WTC11 (cell line): ENCODE measurements around the gene ZAR1. TPM values are rescaled to one million over a fixed set of nuclear protein-coding genes. Genes with fewer than 3 reads are reported as not detected.
A peak's percentile ranks its signal among the peaks of the same experiment; 100 is the strongest.

Source experiments
- ATAC-seq: fragments of 200-7000 bp; cut with Tn5 transposase; 2 replicates; pipeline ENCODE4 v1.10.0; 2021; ENCODE audit warnings: mild to moderate bottlenecking, moderate library complexity
- CTCF ChIA-PET: fragments of 300-600 bp; sonication (Branson Sonifier 250); formaldehyde crosslinking; loops from one replicate; lab custom pipeline; 2021; ENCODE audit warnings: antibody characterized with exemption; lab: Charles Lee
- POLR2A ChIA-PET: fragments of 350-600 bp; sonication (Branson Sonifier 250); formaldehyde crosslinking; loops from one replicate; lab custom pipeline; 2021; ENCODE audit warnings: antibody characterized with exemption; lab: Charles Lee
- DNase-seq: peaks from one replicate; pipeline ENCODE4 v3.0.0; 2021; ENCODE audit warnings: low spot score
- H3K27ac Mint-ChIP-seq: 2 replicates; pipeline ENCODE4 v1.8.0; 2021; ENCODE audit warnings: mixed read lengths
- H3K27me3 Mint-ChIP-seq: 2 replicates; pipeline ENCODE4 v1.8.0; 2021; ENCODE audit warnings: low read depth, mild to moderate bottlenecking, moderate library complexity, mixed read lengths
- H3K36me3 Mint-ChIP-seq: 2 replicates; pipeline ENCODE4 v1.8.0; 2021; ENCODE audit warnings: mixed read lengths
- H3K4me1 Mint-ChIP-seq: 2 replicates; pipeline ENCODE4 v1.8.0; 2022; ENCODE audit warnings: mixed read lengths
- H3K4me3 Mint-ChIP-seq: 2 replicates; pipeline ENCODE4 v1.8.0; 2021; ENCODE audit warnings: mild to moderate bottlenecking, moderate library complexity, mixed read lengths
- H3K9me3 Mint-ChIP-seq: 2 replicates; pipeline ENCODE4 v1.8.0; 2021; ENCODE audit warnings: mixed read lengths
- GABPB1 ChIP-seq: sonication (generic); formaldehyde crosslinking; IDR thresholded peaks from 2 replicates; pipeline ENCODE4 v1.8.1; 2023; ENCODE audit warnings: mild to moderate bottlenecking, missing genetic modification reagents
- MAX ChIP-seq: sonication (generic); formaldehyde crosslinking; IDR thresholded peaks from 2 replicates; pipeline ENCODE4 v1.8.0; 2022; ENCODE audit warnings: mild to moderate bottlenecking, missing genetic modification reagents
- MYBL2 ChIP-seq: sonication (generic); formaldehyde crosslinking; IDR thresholded peaks from 2 replicates; pipeline ENCODE4 v1.8.1; 2023; ENCODE audit warnings: mild to moderate bottlenecking, moderate library complexity, missing genetic modification reagents
- PRDM15 ChIP-seq: sonication (generic); formaldehyde crosslinking; IDR thresholded peaks from 2 replicates; pipeline ENCODE4 v1.8.0; 2022; ENCODE audit warnings: missing genetic modification reagents
- SP1 ChIP-seq: sonication (generic); formaldehyde crosslinking; conservative IDR thresholded peaks from 2 replicates; pipeline ENCODE4 v1.8.1; 2022; ENCODE audit warnings: missing genetic modification reagents
- USF2 ChIP-seq: sonication (generic); formaldehyde crosslinking; IDR thresholded peaks from 2 replicates; pipeline ENCODE4 v1.8.1; 2023; ENCODE audit warnings: mild to moderate bottlenecking, missing genetic modification reagents, moderate library complexity
- ZNF219 ChIP-seq: sonication (generic); formaldehyde crosslinking; IDR thresholded peaks from 2 replicates; pipeline ENCODE4 v1.8.0; 2023; ENCODE audit warnings: missing genetic modification reagents, mild to moderate bottlenecking, borderline replicate concordance
- total RNA-seq: library from RNA; stranded (reverse); gene quantifications from 3 replicates; pipeline ENCODE4 v1.2.3, GENCODE V29; 2021
- TF ChIP-seq, protein P1 (sequence below): sonication (generic); formaldehyde crosslinking; IDR thresholded peaks from 2 replicates; pipeline ENCODE4 v1.8.1; 2023; ENCODE audit warnings: mild to moderate bottlenecking, missing genetic modification reagents
- TF ChIP-seq, protein P2 (sequence below): sonication (generic); formaldehyde crosslinking; IDR thresholded peaks from 2 replicates; pipeline ENCODE4 v1.8.0; 2023; ENCODE audit warnings: missing genetic modification reagents, mild to moderate bottlenecking, borderline replicate concordance
- TF ChIP-seq, protein P3 (sequence below): sonication (generic); formaldehyde crosslinking; IDR thresholded peaks from 2 replicates; pipeline ENCODE4 v1.8.1; 2023; ENCODE audit warnings: mild to moderate bottlenecking, missing genetic modification reagents

ZAR1 gene
- total RNA-seq, 1 experiment from 2014 or later, result 1.4 TPM

DNA sequence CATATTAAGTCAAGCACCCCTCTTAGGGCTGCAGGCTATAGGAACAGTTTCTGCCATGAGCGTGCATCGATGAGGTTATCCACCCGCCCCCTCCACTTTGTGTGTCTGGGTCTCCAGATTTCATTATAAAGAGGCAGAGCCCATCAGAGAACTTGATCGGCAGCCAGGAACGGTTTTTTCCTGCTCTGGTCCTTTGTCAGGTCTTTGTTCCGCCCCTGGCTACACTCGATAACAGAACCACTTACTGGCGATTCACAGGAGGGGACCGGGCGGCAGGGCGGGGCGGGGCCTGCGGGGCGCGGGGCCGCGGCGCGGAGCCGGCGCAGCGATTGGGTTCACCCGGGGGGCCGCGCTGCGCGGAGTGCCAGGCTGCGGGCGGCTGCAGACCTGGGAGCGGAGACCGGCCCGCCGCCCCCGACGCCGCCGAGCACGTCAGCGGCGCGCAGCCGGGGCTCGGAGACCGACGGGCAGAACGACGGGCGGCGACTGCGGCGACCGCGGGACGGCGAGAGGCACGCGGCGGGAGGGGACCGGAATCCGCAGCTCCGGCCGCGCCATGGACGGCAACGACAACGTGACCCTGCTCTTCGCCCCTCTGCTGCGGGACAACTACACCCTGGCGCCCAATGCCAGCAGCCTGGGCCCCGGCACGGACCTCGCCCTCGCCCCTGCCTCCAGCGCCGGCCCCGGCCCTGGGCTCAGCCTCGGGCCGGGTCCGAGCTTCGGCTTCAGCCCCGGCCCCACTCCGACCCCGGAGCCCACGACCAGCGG is 6.9 kb upstream of the ZAR1 start, which contains the start of gene SLC10A4:
SLC10A4 (plus strand) TSS at position 338 of the 771 bp plus-strand sequence; CDS start at position 557, 219 bp downstream.
- DNase-seq (peak; percentile 61), ATAC-seq (peak; percentile 77)
- POLR2A ChIA-PET, result no interaction called here
- Mint-ChIP-seq H3K27ac (no peak within 1 kb of the TSS), H3K4me1 (peaks cover 24% of the 10 kb centered on the region), H3K27me3 (peaks cover 52% of the 10 kb centered on the region), H3K4me3 (peak within 1 kb of the TSS; percentile 76), H3K9me3 (no peaks in the 10 kb centered on the region), H3K36me3 (no peaks in the 10 kb centered on the region)
- TF ChIP-seq, protein P1, sequence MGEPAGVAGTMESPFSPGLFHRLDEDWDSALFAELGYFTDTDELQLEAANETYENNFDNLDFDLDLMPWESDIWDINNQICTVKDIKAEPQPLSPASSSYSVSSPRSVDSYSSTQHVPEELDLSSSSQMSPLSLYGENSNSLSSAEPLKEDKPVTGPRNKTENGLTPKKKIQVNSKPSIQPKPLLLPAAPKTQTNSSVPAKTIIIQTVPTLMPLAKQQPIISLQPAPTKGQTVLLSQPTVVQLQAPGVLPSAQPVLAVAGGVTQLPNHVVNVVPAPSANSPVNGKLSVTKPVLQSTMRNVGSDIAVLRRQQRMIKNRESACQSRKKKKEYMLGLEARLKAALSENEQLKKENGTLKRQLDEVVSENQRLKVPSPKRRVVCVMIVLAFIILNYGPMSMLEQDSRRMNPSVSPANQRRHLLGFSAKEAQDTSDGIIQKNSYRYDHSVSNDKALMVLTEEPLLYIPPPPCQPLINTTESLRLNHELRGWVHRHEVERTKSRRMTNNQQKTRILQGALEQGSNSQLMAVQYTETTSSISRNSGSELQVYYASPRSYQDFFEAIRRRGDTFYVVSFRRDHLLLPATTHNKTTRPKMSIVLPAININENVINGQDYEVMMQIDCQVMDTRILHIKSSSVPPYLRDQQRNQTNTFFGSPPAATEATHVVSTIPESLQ (CRISPR knock-in tag), result no peak
- no peak for TF ChIP-seq GABPB1 (CRISPR knock-in tag)
- TF ChIP-seq PRDM15 (CRISPR knock-in tag), result no peak
- 0 out of 2 replicates have a peak, but pooled peaks have one; percentile 30 for TF ChIP-seq USF2 (CRISPR knock-in tag)
- TF ChIP-seq, protein P2, sequence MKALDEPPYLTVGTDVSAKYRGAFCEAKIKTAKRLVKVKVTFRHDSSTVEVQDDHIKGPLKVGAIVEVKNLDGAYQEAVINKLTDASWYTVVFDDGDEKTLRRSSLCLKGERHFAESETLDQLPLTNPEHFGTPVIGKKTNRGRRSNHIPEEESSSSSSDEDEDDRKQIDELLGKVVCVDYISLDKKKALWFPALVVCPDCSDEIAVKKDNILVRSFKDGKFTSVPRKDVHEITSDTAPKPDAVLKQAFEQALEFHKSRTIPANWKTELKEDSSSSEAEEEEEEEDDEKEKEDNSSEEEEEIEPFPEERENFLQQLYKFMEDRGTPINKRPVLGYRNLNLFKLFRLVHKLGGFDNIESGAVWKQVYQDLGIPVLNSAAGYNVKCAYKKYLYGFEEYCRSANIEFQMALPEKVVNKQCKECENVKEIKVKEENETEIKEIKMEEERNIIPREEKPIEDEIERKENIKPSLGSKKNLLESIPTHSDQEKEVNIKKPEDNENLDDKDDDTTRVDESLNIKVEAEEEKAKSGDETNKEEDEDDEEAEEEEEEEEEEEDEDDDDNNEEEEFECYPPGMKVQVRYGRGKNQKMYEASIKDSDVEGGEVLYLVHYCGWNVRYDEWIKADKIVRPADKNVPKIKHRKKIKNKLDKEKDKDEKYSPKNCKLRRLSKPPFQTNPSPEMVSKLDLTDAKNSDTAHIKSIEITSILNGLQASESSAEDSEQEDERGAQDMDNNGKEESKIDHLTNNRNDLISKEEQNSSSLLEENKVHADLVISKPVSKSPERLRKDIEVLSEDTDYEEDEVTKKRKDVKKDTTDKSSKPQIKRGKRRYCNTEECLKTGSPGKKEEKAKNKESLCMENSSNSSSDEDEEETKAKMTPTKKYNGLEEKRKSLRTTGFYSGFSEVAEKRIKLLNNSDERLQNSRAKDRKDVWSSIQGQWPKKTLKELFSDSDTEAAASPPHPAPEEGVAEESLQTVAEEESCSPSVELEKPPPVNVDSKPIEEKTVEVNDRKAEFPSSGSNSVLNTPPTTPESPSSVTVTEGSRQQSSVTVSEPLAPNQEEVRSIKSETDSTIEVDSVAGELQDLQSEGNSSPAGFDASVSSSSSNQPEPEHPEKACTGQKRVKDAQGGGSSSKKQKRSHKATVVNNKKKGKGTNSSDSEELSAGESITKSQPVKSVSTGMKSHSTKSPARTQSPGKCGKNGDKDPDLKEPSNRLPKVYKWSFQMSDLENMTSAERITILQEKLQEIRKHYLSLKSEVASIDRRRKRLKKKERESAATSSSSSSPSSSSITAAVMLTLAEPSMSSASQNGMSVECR, result 0 out of 2 replicates have a peak, but pooled peaks have one; percentile 60
- peak; percentile 65; the same call in 1 of the 2 replicates for TF ChIP-seq MYBL2 (CRISPR knock-in tag)
- TF ChIP-seq SP1 (CRISPR knock-in tag), result 0 out of 2 replicates have a peak, but pooled peaks have one; percentile 13
- TF ChIP-seq, protein P3, sequence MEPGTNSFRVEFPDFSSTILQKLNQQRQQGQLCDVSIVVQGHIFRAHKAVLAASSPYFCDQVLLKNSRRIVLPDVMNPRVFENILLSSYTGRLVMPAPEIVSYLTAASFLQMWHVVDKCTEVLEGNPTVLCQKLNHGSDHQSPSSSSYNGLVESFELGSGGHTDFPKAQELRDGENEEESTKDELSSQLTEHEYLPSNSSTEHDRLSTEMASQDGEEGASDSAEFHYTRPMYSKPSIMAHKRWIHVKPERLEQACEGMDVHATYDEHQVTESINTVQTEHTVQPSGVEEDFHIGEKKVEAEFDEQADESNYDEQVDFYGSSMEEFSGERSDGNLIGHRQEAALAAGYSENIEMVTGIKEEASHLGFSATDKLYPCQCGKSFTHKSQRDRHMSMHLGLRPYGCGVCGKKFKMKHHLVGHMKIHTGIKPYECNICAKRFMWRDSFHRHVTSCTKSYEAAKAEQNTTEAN (CRISPR knock-in tag), result 0 out of 2 replicates have a peak, but pooled peaks have one; percentile 39
- TF ChIP-seq ZNF219 (CRISPR knock-in tag), result 0 out of 2 replicates have a peak, but pooled peaks have one; percentile 27
- TF ChIP-seq MAX, result peak; percentile 47
- CTCF ChIA-PET, result interaction anchor here (0.6 to 1.3 kb wide), 2 partner anchors 356 to 398 kb away, joined by 3 to 9 read pairs; no protein-coding TSS in a partner anchor
